ENCODE measurements around the gene TMEM87A. TPM values are rescaled to one million over a fixed set of nuclear protein-coding genes. Genes with fewer than 3 reads are reported as not detected.

Gene TMEM87A
- total and polyA plus RNA-seq, 2 experiments from 2014 or later = 41.8 to 43.5 TPM

DNA sequence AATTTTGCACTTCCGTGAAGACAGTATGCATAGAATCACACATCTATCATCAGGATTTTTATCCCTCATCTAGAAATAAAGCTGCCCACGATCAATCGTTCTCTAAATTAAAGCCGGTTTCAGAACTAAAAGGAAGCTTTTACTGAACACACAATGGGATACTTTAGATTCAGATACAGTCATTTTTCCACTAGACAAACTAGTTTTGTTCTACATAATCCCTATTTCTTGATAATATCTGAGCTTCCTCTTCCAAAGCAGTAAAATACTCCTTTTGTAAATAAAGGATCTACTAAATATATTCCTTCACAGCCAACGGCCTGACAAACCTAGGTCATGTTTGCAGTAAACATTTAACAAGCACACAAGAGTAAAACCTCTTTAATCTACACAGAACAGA, 2.2 kb downstream of the TMEM87A start:
- H3F3A ChIP-seq (replicated peaks; ENCODE audit: low read depth) = no peaks in the 10 kb centered on the region
- H3K36me3 ChIP-seq (ENCODE audit: insufficient read depth) = peaks cover 17% of the 10 kb centered on the region; the same call in 1 of the 2 replicates
- H3K4me1 Mint-ChIP-seq = peaks cover 23% of the 10 kb centered on the region; the same call in 2 of the 3 replicates
- H3K9me3 Mint-ChIP-seq = no peaks in the 10 kb centered on the region
- no peak for TF ChIP-seq STAT1 (IDR thresholded peaks at IDR 0.05; ENCODE audit: unreplicated experiment)
- H4K20me1 ChIP-seq (replicated peaks; ENCODE audit: insufficient read depth) = peaks cover 5% of the 10 kb centered on the region; the same call in 1 of the 2 replicates
- peaks cover 22% of the 10 kb centered on the region; the same call in 1 of the 2 replicates for H3K4me1 ChIP-seq (ENCODE audit: insufficient read depth)
- H3K79me2 ChIP-seq (replicated peaks; ENCODE audit: insufficient read depth) = peaks cover 57% of the 10 kb centered on the region
- H2AFZ ChIP-seq = no peak overlapping the region
- no peak overlapping the region for H3K27ac ChIP-seq (ENCODE audit: low read depth)
- H3K27me3 Mint-ChIP-seq (ENCODE audit: insufficient read depth, low read depth, poor library complexity) = peaks cover 2% of the 10 kb centered on the region
- DNase-seq (ENCODE audit: low spot score) = no peak
- ATAC-seq = no peak
- no peak overlapping the region for H3K4me3 Mint-ChIP-seq
- 0 out of 2 replicates have a peak overlapping the region, but pooled peaks have one; percentile 9 for H3K4me2 ChIP-seq
- no peaks in the 10 kb centered on the region for H3K27me3 ChIP-seq (ENCODE audit: insufficient read depth)
- no peaks in the 10 kb centered on the region for H3K9me2 ChIP-seq (ENCODE audit: insufficient read depth)
- H3K4me3 ChIP-seq = no peak overlapping the region
- no peak overlapping the region for H3K27ac Mint-ChIP-seq
- peaks cover 23% of the 10 kb centered on the region for H3K36me3 Mint-ChIP-seq (ENCODE audit: low read depth)

DNA sequence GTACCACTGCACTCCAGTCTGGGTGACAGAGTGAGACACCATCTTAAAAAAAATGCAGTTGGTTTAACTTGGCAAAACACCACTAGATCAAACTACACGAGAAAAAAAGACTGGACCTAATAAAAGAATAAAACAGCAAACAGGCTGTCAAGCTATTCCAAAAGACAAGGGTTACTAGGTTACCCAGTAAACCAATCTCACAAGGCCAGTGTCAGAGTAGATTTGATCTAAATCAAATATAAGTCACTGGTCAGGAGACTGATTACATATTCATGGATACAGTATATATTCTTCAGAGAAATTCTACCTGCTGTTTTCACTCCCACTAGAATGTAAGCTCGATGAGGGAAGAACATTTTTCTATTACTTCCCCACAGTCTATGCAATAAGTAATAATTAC, 2.7 kb downstream of the TMEM87A start:
- Mint-ChIP-seq H3K4me1 (peaks cover 19% of the 10 kb centered on the region; the same call in 2 of the 3 replicates), H3K27me3 (ENCODE audit: insufficient read depth, low read depth, poor library complexity) (peaks cover 2% of the 10 kb centered on the region), H3K4me3 (no peak overlapping the region), H3K9me3 (no peaks in the 10 kb centered on the region), H3K27ac (no peak overlapping the region), H3K36me3 (ENCODE audit: low read depth) (peaks cover 28% of the 10 kb centered on the region)
- no peak for DNase-seq (ENCODE audit: low spot score)
- H3K36me3 ChIP-seq (ENCODE audit: insufficient read depth) = peaks cover 22% of the 10 kb centered on the region; the same call in 1 of the 2 replicates
- H3K79me2 ChIP-seq (replicated peaks; ENCODE audit: insufficient read depth) = peaks cover 60% of the 10 kb centered on the region
- peaks cover 19% of the 10 kb centered on the region; the same call in 1 of the 2 replicates for H3K4me1 ChIP-seq (ENCODE audit: insufficient read depth)
- H3K9me2 ChIP-seq (ENCODE audit: insufficient read depth) = no peaks in the 10 kb centered on the region
- peaks cover 5% of the 10 kb centered on the region; the same call in 1 of the 2 replicates for H4K20me1 ChIP-seq (replicated peaks; ENCODE audit: insufficient read depth)
- H3K4me3 ChIP-seq = no peak overlapping the region
- ATAC-seq = no peak
- H3F3A ChIP-seq (replicated peaks; ENCODE audit: low read depth) = no peaks in the 10 kb centered on the region
- no peak overlapping the region for H2AFZ ChIP-seq
- H3K4me2 ChIP-seq = no peak overlapping the region
- H3K27me3 ChIP-seq (ENCODE audit: insufficient read depth) = no peaks in the 10 kb centered on the region
- no peak overlapping the region for H3K27ac ChIP-seq (ENCODE audit: low read depth)
- TF ChIP-seq ZNF331 (CRISPR knock-in tag; IDR thresholded peaks at IDR 0.05; ENCODE audit: low read depth) (no peak), POLR2AphosphoS5 (IDR thresholded peaks at IDR 0.05; ENCODE audit: low read depth) (no peak), CTCF (conservative IDR thresholded peaks at IDR 0.05; ENCODE audit: low read depth in 2 of 2) (no peak), EZH2phosphoT487 (IDR thresholded peaks at IDR 0.05; ENCODE audit: unreplicated experiment) (no peak), EZH2 (IDR thresholded peaks at IDR 0.05; ENCODE audit: low read depth, unreplicated experiment) (no peak), CREB1 (CRISPR knock-in tag; IDR thresholded peaks at IDR 0.05; ENCODE audit: low read depth) (no peak), ZNF462 (CRISPR knock-in tag; IDR thresholded peaks at IDR 0.05) (no peak), ZNF114 (CRISPR knock-in tag; IDR thresholded peaks at IDR 0.05) (no peak), REST (IDR thresholded peaks at IDR 0.05; ENCODE audit: unreplicated experiment) (no peak), JUNB (IDR thresholded peaks at IDR 0.05; ENCODE audit: unreplicated experiment) (no peak)
